Left lung (tissue), 10 donors: ENCODE data around the gene ADO. TPM values are rescaled to one million over a fixed set of nuclear protein-coding genes. Genes with fewer than 3 reads are reported as not detected.
"Not testable (repeated sequence)": the region's sequence is repeated elsewhere in the genome, so short reads cannot be mapped to it uniquely, and the experiment has no call there.

ENCODE experiments used
- ATAC-seq: fragments of 200-7000 bp; cut with Tn5 transposase; one replicate; pipeline ENCODE4 v1.9.1; 2020; ENCODE audit warnings: moderate library complexity
- DNase-seq, 4 donors: peaks; one replicate each; pipeline ENCODE4 v3.0.0-alpha.2; 2013 to 2020
- H3K27ac ChIP-seq, 2 donors: fragments of 200-600 bp; sonication (generic) in 1 of 2; one replicate each; pipeline versions ENCODE4 v1.5.0 to v1.8.0; 2020 to 2021
- H3K27me3 ChIP-seq, 2 donors: fragments of 200-600 bp; sonication (generic) in 1 of 2; one replicate each; pipeline versions ENCODE4 v1.5.0 to v1.8.0; 2020 to 2021
- H3K36me3 ChIP-seq, 2 donors: fragments of 200-600 bp; sonication (generic) in 1 of 2; one replicate each; pipeline versions ENCODE4 v1.5.0 to v1.8.0; 2020 to 2021
- H3K4me1 ChIP-seq, 2 donors: fragments of 200-600 bp; one replicate each; pipeline ENCODE4 v1.8.0; 2021
- H3K4me3 ChIP-seq, 2 donors: fragments of 200-600 bp; sonication (generic) in 1 of 2; one replicate each; pipeline versions ENCODE4 v1.5.0 to v1.8.0; 2020 to 2021; ENCODE audit warnings: mild to moderate bottlenecking in 1 of 2
- H3K9me3 ChIP-seq, 2 donors: fragments of 200-600 bp; sonication (generic) in 1 of 2; one replicate each; pipeline versions ENCODE4 v1.5.0 to v1.8.0; 2020 to 2021
- CTCF ChIP-seq, 2 donors: fragments of 200-600 bp; sonication (generic) in 1 of 2; IDR thresholded peaks; one replicate each; pipeline versions ENCODE4 v1.5.0 to v1.8.0; 2021; ENCODE audit warnings: antibody characterized with exemption in 2 of 2
- intact Hi-C, 2 donors: fragments of 100-400 bp; cut with DNase I; formaldehyde crosslinking; loops; one replicate each; pipeline versions ENCODE4 v1.11.2 to v1.14.2; 2022
- polyA plus RNA-seq, 6 donors: library from polyadenylated mRNA; unstranded; fragments of 120-200 nt; gene quantifications; one replicate each; pipeline ENCODE4 v1.2.1, GENCODE V29; 2013; ENCODE audit not compliant: insufficient read length in 6 of 6
- total RNA-seq, 2 donors: library from RNA; stranded (reverse); fragmentation: NEBNext Ultra II Directional; extraction: Animal tissue kit (Norgen Biotek cat#: 25700); gene quantifications; one replicate each; pipeline ENCODE4 v1.2.1, GENCODE V29; 2021
- donor health status: DM: no; HTN: yes; CAD: no.
- donor health status: DM: no; HTN: no; CAD: no.

The ADO gene
- total and polyA plus RNA-seq, 8 donors, result 17.0 to 24.1 (median 20.0) TPM

- H3K27me3 ChIP-seq, result no peaks in the 10 kb centered on the region
- DNase-seq, result no peak
Observed at GRCh38 chr10:62779487-62780248, 24.9 kb upstream of the ADO start.

GRCh38 chr10:62784537-62784936 is 20.0 kb upstream of the ADO start:
- peaks cover 0 to 11% of the 10 kb centered on the region in 2 donors for H3K9me3 ChIP-seq
- ATAC-seq, H3K4me3 ChIP-seq, H3K27ac ChIP-seq, DNase-seq, H3K4me1 ChIP-seq, H3K27me3 ChIP-seq, H3K36me3 ChIP-seq, intact Hi-C loops: not testable (repeated sequence)

More at GRCh38 chr10:62779487-62780248, 24.9 kb upstream of the ADO start:
- Histone ChIP-seq H3K4me1 (peaks cover 0 to 5% of the 10 kb centered on the region in 2 donors), H3K9me3 (peaks cover 0 to 3% of the 10 kb centered on the region in 2 donors), H3K36me3 (no peaks in the 10 kb centered on the region), H3K4me3 (no peak overlapping the region), H3K27ac (no peak overlapping the region)
- intact Hi-C loops, result no loop called here
- no peak for TF ChIP-seq CTCF (IDR thresholded peaks at IDR 0.05)
- ATAC-seq, result no peak

GRCh38 chr10:62788285-62788684 is 16.2 kb upstream of the ADO start:
- H3K27ac ChIP-seq, H3K4me1 ChIP-seq, H3K36me3 ChIP-seq, intact Hi-C loops, ATAC-seq, H3K4me3 ChIP-seq, DNase-seq, H3K27me3 ChIP-seq: not testable (repeated sequence)
- peaks cover 0 to 11% of the 10 kb centered on the region in 2 donors for H3K9me3 ChIP-seq

GRCh38 chr10:62788861-62789467 is 15.6 kb upstream of the ADO start:
- Histone ChIP-seq H3K27ac (no peak overlapping the region), H3K36me3 (no peaks in the 10 kb centered on the region), H3K4me3 (no peak overlapping the region), H3K9me3 (peaks cover 0 to 11% of the 10 kb centered on the region in 2 donors), H3K27me3 (no peaks in the 10 kb centered on the region), H3K4me1 (no peaks in the 10 kb centered on the region)
- intact Hi-C loops, result no loop called here
- DNase-seq (no peak), ATAC-seq (no peak)
- TF ChIP-seq CTCF (IDR thresholded peaks at IDR 0.05), result no peak

GRCh38 chr10:62790019-62790555 is 14.4 kb upstream of the ADO start:
- Histone ChIP-seq H3K4me1 (no peaks in the 10 kb centered on the region), H3K36me3 (no peaks in the 10 kb centered on the region), H3K27me3 (no peaks in the 10 kb centered on the region), H3K9me3 (peaks cover 0 to 5% of the 10 kb centered on the region in 2 donors), H3K4me3 (no peak overlapping the region), H3K27ac (no peak overlapping the region)
- DNase-seq (no peak), ATAC-seq (no peak)
- no peak for TF ChIP-seq CTCF (IDR thresholded peaks at IDR 0.05)
- intact Hi-C loops, result no loop called here

- H3K27ac ChIP-seq, result no peak overlapping the region
- no peaks in the 10 kb centered on the region for H3K36me3 ChIP-seq
- peaks cover 0 to 2% of the 10 kb centered on the region in 2 donors for H3K9me3 ChIP-seq
- no peak overlapping the region for H3K4me3 ChIP-seq
- TF ChIP-seq CTCF (IDR thresholded peaks at IDR 0.05), result no peak
- intact Hi-C loops, result no loop called here
- H3K4me1 ChIP-seq, result no peaks in the 10 kb centered on the region
- ATAC-seq (no peak), DNase-seq (no peak)
- no peaks in the 10 kb centered on the region for H3K27me3 ChIP-seq
Observed at GRCh38 chr10:62790571-62790970, 13.9 kb upstream of the ADO start.
